CD14-positive monocyte (primary cell): Measurements from ENCODE around the gene NDE1. TPM values are rescaled to one million over a fixed set of nuclear protein-coding genes. Genes with fewer than 3 reads are reported as not detected.
"Not testable (repeated sequence)": the region's sequence is repeated elsewhere in the genome, so short reads cannot be mapped to it uniquely, and the experiment has no call there.

Experiments
- DNase-seq, 3 donors: peaks; one replicate each; pipeline ENCODE4 v3.0.0-alpha.2; 2011 to 2022
- H2AFZ ChIP-seq: 2 replicates; pipeline ENCODE4 v1.6.0; 2012; ENCODE audit warnings: mild to moderate bottlenecking, low read depth, low read length, inconsistent platforms; ENCODE audit not compliant: insufficient read depth, poor library complexity, severe bottlenecking
- H3K27ac ChIP-seq, 2 donors: 1 replicate in 1 of 2; 2 replicates in 1 of 2; pipeline ENCODE4 v1.5.1; 2012 to 2013; ENCODE audit warnings: low read length in 2 of 2, control low read depth in 1 of 2, inconsistent platforms in 1 of 2, low read depth in 1 of 2, mild to moderate bottlenecking in 1 of 2
- H3K27me3 ChIP-seq, 2 donors: one replicate each; pipeline versions ENCODE4 v1.6.0 to v1.6.1; 2011 to 2013; ENCODE audit warnings: low read length in 2 of 2; ENCODE audit not compliant: control insufficient read depth in 2 of 2, insufficient read depth in 2 of 2
- H3K36me3 ChIP-seq, 2 donors: replicated peaks in 1 of 2; 1 replicate in 1 of 2; 2 replicates in 1 of 2; pipeline versions ENCODE4 v1.5.1 to v1.6.1; 2012 to 2013; ENCODE audit warnings: low read length in 2 of 2, control low read depth in 1 of 2, inconsistent platforms in 1 of 2, mild to moderate bottlenecking in 1 of 2; ENCODE audit not compliant: insufficient read depth in 2 of 2, control insufficient read depth in 1 of 2
- H3K4me1 ChIP-seq, 2 donors: 1 replicate in 1 of 2; 2 replicates in 1 of 2; pipeline versions ENCODE4 v1.5.1 to v1.6.1; 2012 to 2013; ENCODE audit warnings: low read length in 2 of 2, control low read depth in 1 of 2, inconsistent platforms in 1 of 2, mild to moderate bottlenecking in 1 of 2, moderate library complexity in 1 of 2; ENCODE audit not compliant: insufficient read depth in 2 of 2, control insufficient read depth in 1 of 2
- H3K4me2 ChIP-seq: replicated peaks from 2 replicates; pipeline ENCODE3; 2012; ENCODE audit warnings: low read length, moderate library complexity, mild to moderate bottlenecking; ENCODE audit not compliant: poor library complexity, severe bottlenecking; ENCODE audit errors: extremely low read depth
- H3K4me3 ChIP-seq, 3 experiments: fragments of 200-600 bp in 1 of 3; sonication (generic) in 1 of 3; replicated peaks in 1 of 3; 1 replicate in 2 of 3; 2 replicates in 1 of 3; pipeline ENCODE4 v1.5.1; 2011 to 2013; ENCODE audit warnings: low read length in 3 of 3, mild to moderate bottlenecking in 3 of 3, control low read depth in 2 of 3, low read depth in 2 of 3, inconsistent platforms in 1 of 3, moderate library complexity in 1 of 3
- H3K79me2 ChIP-seq: 2 replicates; pipeline ENCODE4 v1.6.0; 2012; ENCODE audit warnings: mild to moderate bottlenecking, control low read depth, inconsistent platforms, low read length, moderate library complexity; ENCODE audit not compliant: insufficient read depth
- H3K9ac ChIP-seq: 2 replicates; pipeline ENCODE4 v1.6.0; 2017; ENCODE audit warnings: low read length, mild to moderate bottlenecking; ENCODE audit not compliant: insufficient read depth, poor library complexity, severe bottlenecking
- H3K9me3 ChIP-seq, 2 donors: replicated peaks in 1 of 2; 1 replicate in 1 of 2; 2 replicates in 1 of 2; pipeline versions ENCODE4 v1.5.1 to v1.6.1; 2012 to 2013; ENCODE audit warnings: low read length in 2 of 2, control low read depth in 1 of 2; ENCODE audit not compliant: control insufficient read depth in 1 of 2, insufficient read depth in 1 of 2
- H4K20me1 ChIP-seq: 2 replicates; pipeline ENCODE4 v1.6.0; 2012; ENCODE audit warnings: mild to moderate bottlenecking, low read length, control low read depth, moderate library complexity; ENCODE audit not compliant: insufficient read depth
- H3K27ac Mint-ChIP-seq, 7 donors: one replicate each; pipeline ENCODE4 v1.8.0; 2020; ENCODE audit warnings: mild to moderate bottlenecking in 7 of 7, mixed read lengths in 7 of 7, moderate library complexity in 6 of 7, inconsistent platforms in 2 of 7
- H3K27me3 Mint-ChIP-seq, 3 donors: one replicate each; pipeline ENCODE4 v1.8.0; 2021 to 2022; ENCODE audit warnings: low read depth in 3 of 3, mild to moderate bottlenecking in 3 of 3, mixed read lengths in 3 of 3, moderate library complexity in 3 of 3, inconsistent platforms in 1 of 3
- H3K36me3 Mint-ChIP-seq, 2 donors: one replicate each; pipeline ENCODE4 v1.8.0; 2020; ENCODE audit warnings: mixed read lengths in 2 of 2, inconsistent platforms in 1 of 2, mild to moderate bottlenecking in 1 of 2
- H3K4me1 Mint-ChIP-seq: one replicate; pipeline ENCODE4 v1.8.0; 2020; ENCODE audit warnings: mild to moderate bottlenecking, mixed read lengths
- H3K4me3 Mint-ChIP-seq, 2 donors: one replicate each; pipeline ENCODE4 v1.8.0; 2020; ENCODE audit warnings: mild to moderate bottlenecking in 2 of 2, mixed read lengths in 2 of 2, moderate library complexity in 1 of 2
- H3K9me3 Mint-ChIP-seq, 7 donors: one replicate each; pipeline ENCODE4 v1.8.0; 2020 to 2022; ENCODE audit warnings: mixed read lengths in 7 of 7, mild to moderate bottlenecking in 6 of 7, moderate library complexity in 6 of 7, inconsistent platforms in 2 of 7
- CTCF ChIP-seq: fragments of 200-600 bp; IDR thresholded peaks from one replicate; pipeline ENCODE4 v1.8.0; 2022; ENCODE audit warnings: antibody characterized with exemption, mild to moderate bottlenecking
- WGBS: methylation state at CpG from one replicate; pipeline ENCODE4 v1.1.5; 2013; ENCODE audit warnings: missing lambda C conversion rate; ENCODE audit not compliant: insufficient coverage; 5-methylcytosine and 5-hydroxymethylcytosine counted together
- intact Hi-C, 2 donors: fragments of 100-400 bp; cut with micrococcal nuclease; formaldehyde crosslinking; loops; one replicate each; pipeline versions ENCODE4 v1.15.0 to v1.15.1; 2023
- polyA plus RNA-seq, 3 donors: library from polyadenylated mRNA; depleted of rRNA in 1 of 3; unstranded in 2 of 3; stranded (reverse) in 1 of 3; fragments of 300-500 nt in 2 of 3; fragments of >200 nt in 1 of 3; fragmentation: Illumina TruSeq in 2 of 3; gene quantifications; 1 replicate in 2 of 3; 2 replicates in 1 of 3; pipeline ENCODE4 v1.2.3, GENCODE V29; 2012 to 2021

The NDE1 gene
- polyA plus RNA-seq, 3 donors = 26.0 to 47.8 (median 28.0) TPM

- Mint-ChIP-seq H3K4me1 (peaks cover 23% of the 10 kb centered on the region), H3K36me3 (peaks cover 94 to 99% of the 10 kb centered on the region in 2 donors)
- intact Hi-C loops = no loop called here
Observed at GRCh38 chr16:15606518-15607220, 43.4 kb upstream of the NDE1 start.

GRCh38 chr16:15607221-15607699 is 42.8 kb upstream of the NDE1 start:
- no CpG with 5 or more reads among the region's 12 CpGs for WGBS
- H3K4me3 ChIP-seq, H3K9me3 ChIP-seq, H4K20me1 ChIP-seq, intact Hi-C loops, H3K79me2 ChIP-seq, H3K9ac ChIP-seq, H3K9me3 Mint-ChIP-seq, H3K27me3 Mint-ChIP-seq, DNase-seq, H3K27me3 ChIP-seq, H3K4me2 ChIP-seq, H2AFZ ChIP-seq, H3K4me3 Mint-ChIP-seq: not testable (repeated sequence)
- H3K27ac Mint-ChIP-seq = peak overlapping the region; percentile 84 to 96 (median 92)
- peaks cover 94 to 99% of the 10 kb centered on the region in 2 donors for H3K36me3 Mint-ChIP-seq
- peaks cover 94 to 100% of the 10 kb centered on the region in 2 donors for H3K36me3 ChIP-seq
- peaks cover 23% of the 10 kb centered on the region for H3K4me1 Mint-ChIP-seq
- peak overlapping the region; percentile 78 to 84 for H3K27ac ChIP-seq
- peaks cover 17 to 23% of the 10 kb centered on the region in 2 donors for H3K4me1 ChIP-seq

More at GRCh38 chr16:15606518-15607220, 43.4 kb upstream of the NDE1 start:
- no peak for DNase-seq
- WGBS = 96% methylated on average over 4 of the region's 5 CpGs
- Histone ChIP-seq H3K36me3 (peaks cover 94 to 100% of the 10 kb centered on the region in 2 donors), H3K79me2 (peaks cover 4% of the 10 kb centered on the region), H3K27ac (peak overlapping the region in 1 of 2 donors; percentile 84), H3K27me3 (no peaks in the 10 kb centered on the region), H3K4me1 (peaks cover 17 to 23% of the 10 kb centered on the region in 2 donors), H3K9ac (no peak overlapping the region), H3K4me3 (no peak overlapping the region), H3K9me3 (no peaks in the 10 kb centered on the region), H3K4me2 (no peak overlapping the region), H4K20me1 (no peaks in the 10 kb centered on the region), H2AFZ (no peak overlapping the region)
- no peaks in the 10 kb centered on the region for H3K27me3 Mint-ChIP-seq
- TF ChIP-seq CTCF = no peak
- H3K9me3 Mint-ChIP-seq = peaks cover 0 to 1% (median 0%) of the 10 kb centered on the region in 7 donors
- no peak overlapping the region for H3K4me3 Mint-ChIP-seq
- peak overlapping the region; percentile 70 to 96 (median 92) for H3K27ac Mint-ChIP-seq
